ENCODE measurements around the gene MTHFD1.

Gene MTHFD1

DNA sequence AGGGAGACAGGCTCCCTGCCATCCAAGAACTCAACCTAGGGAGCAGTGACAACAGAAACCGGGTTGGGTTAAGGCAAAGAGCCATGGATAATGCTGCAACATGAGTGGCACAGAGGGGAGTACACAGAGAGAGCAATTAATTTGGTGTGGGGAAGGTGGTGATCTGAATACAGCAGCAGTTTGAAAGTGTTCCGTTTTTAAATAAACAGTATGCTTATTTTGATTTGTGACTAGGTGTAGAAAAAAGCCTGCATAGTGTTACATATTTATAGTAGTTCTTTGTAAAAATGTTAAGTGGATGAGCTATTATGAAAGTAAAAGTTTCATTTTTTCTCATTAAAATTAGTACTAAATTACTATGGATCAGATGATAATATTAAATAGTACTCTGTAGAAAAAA is 85.9 kb downstream of the MTHFD1 start:
- no peak overlapping the region for H3K27ac ChIP-seq (ENCODE audit: low read depth, low read length)
- H4K8ac ChIP-seq (ENCODE audit: low read depth, low read length) = no peak overlapping the region
- H2AK5ac ChIP-seq (ENCODE audit: low read length) = no peak overlapping the region
- no peaks in the 10 kb centered on the region for H3K36me3 ChIP-seq (ENCODE audit: control insufficient read depth, insufficient read depth, low read length)
- no CpG with 5 or more reads among the region's 2 CpGs for whole genome bisulfite sequencing (ENCODE audit: extremely low coverage, insufficient coverage, low lambda C conversion rate)
- H3K4me3 ChIP-seq (ENCODE audit: low read length) = no peak overlapping the region
- no peak overlapping the region for H3K4ac ChIP-seq (ENCODE audit: low read depth, low read length)
- no peaks in the 10 kb centered on the region for H3K79me1 ChIP-seq (ENCODE audit: low read length)
- H3K23ac ChIP-seq (ENCODE audit: low read length) = no peak overlapping the region
- H2BK5ac ChIP-seq (ENCODE audit: low read length) = no peak overlapping the region
- H3K18ac ChIP-seq (ENCODE audit: low read length) = no peak overlapping the region
- H3K9ac ChIP-seq (ENCODE audit: low read length) = no peak overlapping the region
- no peak overlapping the region for H2BK15ac ChIP-seq (replicated peaks; ENCODE audit: low read depth)
- no peak for DNase-seq
- H3K4me2 ChIP-seq (ENCODE audit: low read length) = no peak overlapping the region
- H3K79me2 ChIP-seq (ENCODE audit: control insufficient read depth, insufficient read depth, low read length) = no peaks in the 10 kb centered on the region
- H2BK120ac ChIP-seq (ENCODE audit: low read depth, low read length) = no peak overlapping the region
- H3K27me3 ChIP-seq (ENCODE audit: insufficient read depth, low read length, poor library complexity) = no peaks in the 10 kb centered on the region
- H3K56ac ChIP-seq (ENCODE audit: low read length) = no peak overlapping the region
- no peaks in the 10 kb centered on the region for H3K4me1 ChIP-seq (ENCODE audit: control insufficient read depth, low read depth, low read length)
- no peak overlapping the region for H4K5ac ChIP-seq (ENCODE audit: low read length)

DNA sequence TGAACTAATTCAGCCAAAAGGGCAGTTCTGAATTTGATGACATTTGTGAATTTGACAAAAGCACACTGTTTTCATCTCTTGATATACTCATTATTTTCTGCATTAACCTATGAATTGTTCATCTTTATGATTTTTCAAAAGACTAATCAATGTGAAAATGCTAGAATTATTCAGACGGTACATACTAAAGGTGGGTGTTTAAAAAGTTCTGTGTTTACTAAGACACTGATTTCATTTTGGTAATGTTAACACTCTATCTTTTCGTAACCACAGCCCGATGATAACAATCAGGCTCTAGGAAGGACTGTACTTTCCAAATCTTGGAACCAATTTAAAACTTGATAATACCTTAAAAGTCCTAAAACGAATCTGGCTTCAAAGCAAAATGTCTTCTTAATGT is 86.5 kb downstream of the MTHFD1 start:
- no peak overlapping the region for H3K27ac ChIP-seq (ENCODE audit: low read depth, low read length)
- H2BK5ac ChIP-seq (ENCODE audit: low read length) = no peak overlapping the region
- H3K79me2 ChIP-seq (ENCODE audit: control insufficient read depth, insufficient read depth, low read length) = no peaks in the 10 kb centered on the region
- H3K4me3 ChIP-seq (ENCODE audit: low read length) = no peak overlapping the region
- no peak overlapping the region for H2AK5ac ChIP-seq (ENCODE audit: low read length)
- no peak overlapping the region for H3K4me2 ChIP-seq (ENCODE audit: low read length)
- DNase-seq = no peak
- H2BK120ac ChIP-seq (ENCODE audit: low read depth, low read length) = no peak overlapping the region
- H4K8ac ChIP-seq (ENCODE audit: low read depth, low read length) = no peak overlapping the region
- H3K36me3 ChIP-seq (ENCODE audit: control insufficient read depth, insufficient read depth, low read length) = no peaks in the 10 kb centered on the region
- no peak overlapping the region for H3K18ac ChIP-seq (ENCODE audit: low read length)
- no peak overlapping the region for H3K4ac ChIP-seq (ENCODE audit: low read depth, low read length)
- no peaks in the 10 kb centered on the region for H3K4me1 ChIP-seq (ENCODE audit: control insufficient read depth, low read depth, low read length)
- no peak overlapping the region for H4K5ac ChIP-seq (ENCODE audit: low read length)
- no peak overlapping the region for H3K56ac ChIP-seq (ENCODE audit: low read length)
- no peak overlapping the region for H3K23ac ChIP-seq (ENCODE audit: low read length)
- no peaks in the 10 kb centered on the region for H3K79me1 ChIP-seq (ENCODE audit: low read length)
- no peak overlapping the region for H2BK15ac ChIP-seq (replicated peaks; ENCODE audit: low read depth)
- H3K27me3 ChIP-seq (ENCODE audit: insufficient read depth, low read length, poor library complexity) = no peaks in the 10 kb centered on the region
- no CpG with 5 or more reads among the region's 4 CpGs for WGBS (ENCODE audit: extremely low coverage, insufficient coverage, low lambda C conversion rate)
- no peak overlapping the region for H3K9ac ChIP-seq (ENCODE audit: low read length)

DNA sequence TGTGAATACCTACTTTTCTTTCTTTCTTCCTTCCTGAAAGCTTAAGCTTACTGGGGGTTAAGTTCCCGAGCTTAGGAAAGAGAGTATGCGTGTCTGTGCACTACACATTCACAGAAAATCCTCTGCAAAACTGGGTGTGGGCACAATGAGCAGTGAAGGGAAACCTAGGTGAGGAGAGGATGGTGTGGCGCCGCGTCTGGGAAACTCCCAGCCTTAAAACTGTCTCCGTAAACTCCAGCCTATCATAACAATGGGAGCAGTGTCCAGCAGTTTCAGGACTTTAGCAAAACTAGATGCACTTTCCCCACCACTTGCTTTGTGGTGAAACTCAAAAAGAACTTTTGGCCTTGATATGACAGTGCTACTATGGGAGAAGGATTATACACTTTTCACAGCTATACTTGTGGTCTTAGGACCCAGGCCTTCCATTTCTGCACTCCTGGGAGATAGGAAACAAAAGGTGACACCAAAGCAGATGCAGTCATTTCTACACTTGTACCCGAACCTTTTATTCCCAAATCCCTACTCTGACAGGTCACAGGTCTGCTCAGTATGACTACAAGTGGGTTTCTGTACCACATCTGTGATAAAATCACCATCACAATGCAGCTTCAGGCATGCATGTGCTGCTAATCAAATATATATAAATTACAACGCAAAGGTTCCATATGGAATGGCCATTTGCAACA is 87.6 kb downstream of the MTHFD1 start:
- WGBS (ENCODE audit: extremely low coverage, insufficient coverage, low lambda C conversion rate) = no CpG with 5 or more reads among the region's 8 CpGs
- Histone ChIP-seq H3K27ac (ENCODE audit: low read depth, low read length) (no peak overlapping the region), H3K4ac (ENCODE audit: low read depth, low read length) (no peak overlapping the region), H2BK15ac (replicated peaks; ENCODE audit: low read depth) (no peak overlapping the region), H3K23ac (ENCODE audit: low read length) (no peak overlapping the region), H4K8ac (ENCODE audit: low read depth, low read length) (no peak overlapping the region), H3K79me2 (ENCODE audit: control insufficient read depth, insufficient read depth, low read length) (no peaks in the 10 kb centered on the region), H3K9ac (ENCODE audit: low read length) (no peak overlapping the region), H2BK120ac (ENCODE audit: low read depth, low read length) (no peak overlapping the region), H2BK5ac (ENCODE audit: low read length) (no peak overlapping the region), H3K4me2 (ENCODE audit: low read length) (no peak overlapping the region), H3K56ac (ENCODE audit: low read length) (no peak overlapping the region), H2AK5ac (ENCODE audit: low read length) (no peak overlapping the region), H3K4me3 (ENCODE audit: low read length) (no peak overlapping the region), H3K79me1 (ENCODE audit: low read length) (no peaks in the 10 kb centered on the region), H3K4me1 (ENCODE audit: control insufficient read depth, low read depth, low read length) (no peaks in the 10 kb centered on the region), H3K36me3 (ENCODE audit: control insufficient read depth, insufficient read depth, low read length) (no peaks in the 10 kb centered on the region), H4K5ac (ENCODE audit: low read length) (no peak overlapping the region), H3K27me3 (ENCODE audit: insufficient read depth, low read length, poor library complexity) (no peaks in the 10 kb centered on the region), H3K18ac (ENCODE audit: low read length) (no peak overlapping the region)
- no peak for DNase-seq

DNA sequence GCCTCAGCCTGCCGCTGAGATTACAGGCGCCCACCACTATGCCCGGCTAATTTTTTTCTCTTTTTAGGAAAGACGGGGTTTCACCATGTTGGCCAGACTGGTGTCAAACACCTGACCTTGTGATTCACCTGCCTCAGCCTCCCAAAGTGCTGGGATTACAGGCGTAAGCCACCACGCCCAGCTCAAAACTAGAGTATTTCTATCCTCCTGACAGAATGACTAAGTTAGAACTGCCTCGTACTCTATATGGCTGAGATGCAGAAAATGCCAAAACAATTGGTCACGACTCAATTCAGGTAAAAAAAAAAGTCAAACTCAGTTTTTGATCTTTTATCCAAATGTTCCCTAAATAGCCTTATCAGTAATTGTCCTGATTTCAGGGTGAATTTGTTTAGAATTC is 88.3 kb downstream of the MTHFD1 start:
- H4K8ac ChIP-seq (ENCODE audit: low read depth, low read length) = no peak overlapping the region
- H3K36me3 ChIP-seq (ENCODE audit: control insufficient read depth, insufficient read depth, low read length) = no peaks in the 10 kb centered on the region
- no peak overlapping the region for H4K5ac ChIP-seq (ENCODE audit: low read length)
- H3K9ac ChIP-seq (ENCODE audit: low read length) = no peak overlapping the region
- H3K4me3 ChIP-seq (ENCODE audit: low read length) = no peak overlapping the region
- no peak overlapping the region for H3K4me2 ChIP-seq (ENCODE audit: low read length)
- no peak overlapping the region for H3K18ac ChIP-seq (ENCODE audit: low read length)
- no peak overlapping the region for H2BK15ac ChIP-seq (replicated peaks; ENCODE audit: low read depth)
- no peak overlapping the region for H3K23ac ChIP-seq (ENCODE audit: low read length)
- DNase-seq = no peak
- H3K56ac ChIP-seq (ENCODE audit: low read length) = no peak overlapping the region
- WGBS (ENCODE audit: extremely low coverage, insufficient coverage, low lambda C conversion rate) = no CpG with 5 or more reads among the region's 8 CpGs
- no peak overlapping the region for H2BK120ac ChIP-seq (ENCODE audit: low read depth, low read length)
- no peaks in the 10 kb centered on the region for H3K4me1 ChIP-seq (ENCODE audit: control insufficient read depth, low read depth, low read length)
- no peak overlapping the region for H2AK5ac ChIP-seq (ENCODE audit: low read length)
- no peak overlapping the region for H3K27ac ChIP-seq (ENCODE audit: low read depth, low read length)
- H2BK5ac ChIP-seq (ENCODE audit: low read length) = no peak overlapping the region
- no peaks in the 10 kb centered on the region for H3K27me3 ChIP-seq (ENCODE audit: insufficient read depth, low read length, poor library complexity)
- H3K4ac ChIP-seq (ENCODE audit: low read depth, low read length) = no peak overlapping the region
- no peaks in the 10 kb centered on the region for H3K79me2 ChIP-seq (ENCODE audit: control insufficient read depth, insufficient read depth, low read length)
- no peaks in the 10 kb centered on the region for H3K79me1 ChIP-seq (ENCODE audit: low read length)

DNA sequence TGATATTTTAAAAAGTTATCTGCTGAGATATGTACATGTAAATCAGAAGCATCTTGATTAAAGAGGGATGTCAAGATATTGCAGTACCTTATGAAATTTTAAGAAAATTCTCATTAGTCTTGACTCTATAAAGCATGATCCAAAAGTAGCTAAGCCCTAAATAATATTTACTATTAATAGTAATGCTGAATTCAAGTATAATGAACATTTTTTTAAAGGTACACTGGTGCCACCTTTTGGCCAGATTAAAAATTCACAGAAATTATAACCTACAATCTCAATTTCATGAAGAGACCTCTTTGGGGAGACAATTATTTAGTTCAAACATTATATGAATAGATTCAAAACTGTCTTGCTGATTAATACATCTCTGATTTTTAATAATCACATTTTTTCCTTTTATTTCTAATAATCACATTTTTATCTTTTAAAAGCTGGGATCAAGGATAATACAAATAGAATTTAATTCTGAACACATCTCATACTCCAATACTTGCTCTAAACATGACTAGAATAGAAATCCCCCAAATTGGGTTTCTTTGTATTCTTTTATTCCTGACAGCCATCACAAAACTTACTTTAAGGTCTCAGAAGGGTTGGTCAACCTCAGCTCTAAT is 90.6 kb downstream of the MTHFD1 start:
- no peak overlapping the region for H3K27ac ChIP-seq (ENCODE audit: low read depth, low read length)
- no peak overlapping the region for H2AK5ac ChIP-seq (ENCODE audit: low read length)
- no peak overlapping the region for H3K56ac ChIP-seq (ENCODE audit: low read length)
- no peaks in the 10 kb centered on the region for H3K79me1 ChIP-seq (ENCODE audit: low read length)
- H3K4me2 ChIP-seq (ENCODE audit: low read length) = no peak overlapping the region
- H3K23ac ChIP-seq (ENCODE audit: low read length) = no peak overlapping the region
- H3K4ac ChIP-seq (ENCODE audit: low read depth, low read length) = no peak overlapping the region
- DNase-seq = no peak
- H2BK15ac ChIP-seq (replicated peaks; ENCODE audit: low read depth) = no peak overlapping the region
- H2BK120ac ChIP-seq (ENCODE audit: low read depth, low read length) = no peak overlapping the region
- no peak overlapping the region for H4K5ac ChIP-seq (ENCODE audit: low read length)
- no peak overlapping the region for H3K9ac ChIP-seq (ENCODE audit: low read length)
- H2BK5ac ChIP-seq (ENCODE audit: low read length) = no peak overlapping the region
- H4K8ac ChIP-seq (ENCODE audit: low read depth, low read length) = no peak overlapping the region
- H3K4me1 ChIP-seq (ENCODE audit: control insufficient read depth, low read depth, low read length) = no peaks in the 10 kb centered on the region
- H3K79me2 ChIP-seq (ENCODE audit: control insufficient read depth, insufficient read depth, low read length) = no peaks in the 10 kb centered on the region
- H3K36me3 ChIP-seq (ENCODE audit: control insufficient read depth, insufficient read depth, low read length) = no peaks in the 10 kb centered on the region
- no peaks in the 10 kb centered on the region for H3K27me3 ChIP-seq (ENCODE audit: insufficient read depth, low read length, poor library complexity)
- no peak overlapping the region for H3K18ac ChIP-seq (ENCODE audit: low read length)
- H3K4me3 ChIP-seq (ENCODE audit: low read length) = no peak overlapping the region

DNA sequence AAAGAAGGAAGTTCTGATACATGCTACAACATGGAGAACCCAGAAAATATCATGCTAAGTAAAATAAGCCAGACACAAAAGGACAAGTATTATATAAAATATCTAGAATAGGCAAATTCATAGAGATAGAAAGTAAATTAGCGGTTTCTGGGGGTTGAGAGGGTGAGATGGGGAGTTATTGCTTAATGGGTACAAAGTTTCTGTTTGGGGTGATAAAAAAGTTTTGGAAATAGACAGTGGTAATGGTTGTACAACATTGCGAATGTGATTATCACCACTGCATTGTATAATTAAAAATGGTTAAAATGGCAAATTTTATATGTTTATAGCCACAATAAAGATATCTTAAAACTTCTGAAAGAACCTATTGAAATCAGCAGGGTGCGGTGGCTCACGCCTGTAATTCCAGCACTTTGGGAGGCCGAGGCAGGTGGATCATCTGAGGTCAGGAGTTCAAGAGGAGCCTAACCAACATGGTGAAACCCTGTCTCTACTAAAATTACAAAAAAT is 100.5 kb downstream of the MTHFD1 start:
- Histone ChIP-seq H2BK5ac (ENCODE audit: low read length) (no peak overlapping the region), H3K9ac (ENCODE audit: low read length) (no peak overlapping the region), H3K27ac (ENCODE audit: low read depth, low read length) (no peak overlapping the region), H3K79me1 (ENCODE audit: low read length) (no peaks in the 10 kb centered on the region), H3K23ac (ENCODE audit: low read length) (no peak overlapping the region), H3K4me3 (ENCODE audit: low read length) (no peak overlapping the region), H3K4me2 (ENCODE audit: low read length) (no peak overlapping the region), H3K18ac (ENCODE audit: low read length) (no peak overlapping the region), H4K5ac (ENCODE audit: low read length) (no peak overlapping the region), H2AK5ac (ENCODE audit: low read length) (no peak overlapping the region), H3K4ac (ENCODE audit: low read depth, low read length) (no peak overlapping the region), H3K36me3 (ENCODE audit: control insufficient read depth, insufficient read depth, low read length) (no peaks in the 10 kb centered on the region), H3K79me2 (ENCODE audit: control insufficient read depth, insufficient read depth, low read length) (no peaks in the 10 kb centered on the region), H3K27me3 (ENCODE audit: insufficient read depth, low read length, poor library complexity) (no peaks in the 10 kb centered on the region), H3K4me1 (ENCODE audit: control insufficient read depth, low read depth, low read length) (no peaks in the 10 kb centered on the region), H2BK120ac (ENCODE audit: low read depth, low read length) (no peak overlapping the region), H4K8ac (ENCODE audit: low read depth, low read length) (no peak overlapping the region), H2BK15ac (replicated peaks; ENCODE audit: low read depth) (no peak overlapping the region), H3K56ac (ENCODE audit: low read length) (no peak overlapping the region)
- WGBS (ENCODE audit: extremely low coverage, insufficient coverage, low lambda C conversion rate) = 100% methylated on average over 1 of the region's 5 CpGs
- DNase-seq = no peak

Measured in mesendoderm (in vitro differentiated cells).